Activated T-helper 2 cell treated with anti-CD3 and anti-CD28 coated beads, Interferon-gamma antibody, Interleukin-2, Interleukin-4, amounts not matched to agents 10 μg/mL and 5 μg/mL and 100 μg/mL, durations not matched to agents 14 hours and 24 hours and 36 hours (primary cell): Measurements from ENCODE around the gene MGME1. TPM values are rescaled to one million over a fixed set of nuclear protein-coding genes. Genes with fewer than 3 reads are reported as not detected.

ENCODE experiments used
- DNase-seq: peaks from one replicate; pipeline ENCODE4 v3.0.0; 2021; ENCODE audit warnings: low spot score
- H3K27ac Mint-ChIP-seq: one replicate; pipeline ENCODE4 v1.8.0; 2021; ENCODE audit warnings: mixed read lengths
- H3K27me3 Mint-ChIP-seq: one replicate; pipeline ENCODE4 v1.8.0; 2021; ENCODE audit warnings: low read depth, mixed read lengths
- H3K36me3 Mint-ChIP-seq: one replicate; pipeline ENCODE4 v1.8.0; 2021; ENCODE audit warnings: low read depth, mixed read lengths
- H3K4me1 Mint-ChIP-seq: one replicate; pipeline ENCODE4 v1.8.0; 2021; ENCODE audit warnings: low read depth, mixed read lengths
- H3K4me3 Mint-ChIP-seq: one replicate; pipeline ENCODE4 v1.8.0; 2021; ENCODE audit warnings: low read depth, mild to moderate bottlenecking, moderate library complexity, mixed read lengths
- H3K9me3 Mint-ChIP-seq: one replicate; pipeline ENCODE4 v1.8.0; 2021; ENCODE audit warnings: mixed read lengths
- intact Hi-C: fragments of 100-400 bp; cut with micrococcal nuclease; formaldehyde crosslinking; loops from one replicate; pipeline ENCODE4 v1.15.1; 2023
- total RNA-seq: library from RNA; stranded (reverse); gene quantifications from 2 replicates; pipeline ENCODE4 v1.2.3, GENCODE V29; 2022

Gene MGME1
- total RNA-seq, 1 donor from 2014 or later = 33.0 TPM

DNA sequence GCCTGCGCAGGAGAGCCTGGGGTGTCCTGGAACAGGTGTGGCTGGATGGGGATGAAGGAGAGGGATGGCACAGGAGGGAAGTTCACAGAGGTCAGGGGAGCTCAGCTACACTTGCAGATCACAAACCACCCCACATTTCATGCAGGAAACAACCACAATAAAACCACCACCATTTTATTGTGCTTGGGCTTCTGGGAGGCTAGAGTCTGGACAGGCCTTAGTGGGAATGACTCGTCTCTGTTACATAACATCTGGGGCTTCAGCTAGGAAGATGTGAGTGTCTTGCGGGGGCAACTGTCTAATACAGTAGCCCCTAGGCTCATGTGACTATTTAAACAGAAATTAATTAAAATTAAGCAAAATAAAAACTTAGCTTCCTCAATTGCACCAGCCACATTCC is 33.6 kb upstream of the MGME1 start:
- DNase-seq = no peak
- Mint-ChIP-seq H3K27ac (no peak overlapping the region), H3K9me3 (no peaks in the 10 kb centered on the region), H3K27me3 (no peaks in the 10 kb centered on the region), H3K36me3 (peaks cover 2% of the 10 kb centered on the region), H3K4me1 (peaks cover 11% of the 10 kb centered on the region), H3K4me3 (no peak overlapping the region)
- intact Hi-C loops = loop anchor here (5.0 kb wide), 1 partner anchor 33 kb away; no protein-coding TSS in a partner anchor

- H3K4me1 Mint-ChIP-seq = peaks cover 16% of the 10 kb centered on the region
- intact Hi-C loops = loop anchor here (5.0 kb wide), 1 partner anchor 33 kb away; no protein-coding TSS in a partner anchor
- no peak overlapping the region for H3K27ac Mint-ChIP-seq
- DNase-seq = no peak
- no peak overlapping the region for H3K4me3 Mint-ChIP-seq
- H3K9me3 Mint-ChIP-seq = no peaks in the 10 kb centered on the region
- H3K36me3 Mint-ChIP-seq = peaks cover 8% of the 10 kb centered on the region
- no peaks in the 10 kb centered on the region for H3K27me3 Mint-ChIP-seq
Measured at GRCh38 chr20:17935761-17936160, 33.1 kb upstream of the MGME1 start.

DNA sequence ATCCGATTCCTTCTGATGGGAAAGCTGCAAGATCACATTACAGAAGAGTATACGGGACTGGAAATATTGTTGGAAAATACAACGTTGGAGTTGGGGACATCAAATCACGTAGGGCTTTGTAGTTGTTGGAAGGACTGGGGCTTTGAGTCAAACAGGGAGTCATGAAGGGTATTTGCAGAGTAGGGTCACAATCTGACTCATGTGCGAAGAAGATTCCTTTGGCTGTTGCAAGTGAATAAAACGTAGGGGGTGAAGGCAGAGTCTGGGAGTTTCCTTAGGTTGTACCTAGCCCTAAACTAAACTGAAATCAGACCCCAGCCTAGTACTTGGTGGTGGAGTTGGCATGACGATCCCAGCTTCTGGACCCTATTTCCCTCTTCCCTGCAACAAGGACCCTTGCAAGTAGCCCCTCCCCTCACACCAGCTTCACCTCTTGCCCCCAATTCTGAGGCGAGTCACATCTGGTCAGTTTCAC is 32.5 kb upstream of the MGME1 start:
- Mint-ChIP-seq H3K4me3 (no peak overlapping the region), H3K36me3 (peaks cover 13% of the 10 kb centered on the region), H3K9me3 (no peaks in the 10 kb centered on the region), H3K27ac (no peak overlapping the region), H3K4me1 (peaks cover 17% of the 10 kb centered on the region), H3K27me3 (no peaks in the 10 kb centered on the region)
- DNase-seq = no peak
- intact Hi-C loops = loop anchor here (5.0 kb wide), 1 partner anchor 34 kb away; no protein-coding TSS in a partner anchor

- Mint-ChIP-seq H3K9me3 (no peaks in the 10 kb centered on the region), H3K36me3 (peaks cover 21% of the 10 kb centered on the region), H3K27ac (no peak overlapping the region), H3K27me3 (no peaks in the 10 kb centered on the region), H3K4me1 (peaks cover 17% of the 10 kb centered on the region), H3K4me3 (no peak overlapping the region)
- DNase-seq = no peak
- intact Hi-C loops = loop anchor here (5.0 kb wide), 1 partner anchor 35 kb away; no protein-coding TSS in a partner anchor
Measured at GRCh38 chr20:17936761-17937732, 31.8 kb upstream of the MGME1 start.

- H3K9me3 Mint-ChIP-seq = no peaks in the 10 kb centered on the region
- DNase-seq = peak; percentile 41
- no peak overlapping the region for H3K4me3 Mint-ChIP-seq
- no peaks in the 10 kb centered on the region for H3K27me3 Mint-ChIP-seq
- H3K27ac Mint-ChIP-seq = peak overlapping the region; percentile 52
- H3K36me3 Mint-ChIP-seq = peaks cover 41% of the 10 kb centered on the region
- intact Hi-C loops = loop anchor here (1.0 to 5.0 kb wide), 2 partner anchors 37 to 257 kb away; partner anchors contain the start of gene RRBP1
- peaks cover 22% of the 10 kb centered on the region for H3K4me1 Mint-ChIP-seq
Measured at GRCh38 chr20:17938871-17939619, 29.8 kb upstream of the MGME1 start.

GRCh38 chr20:17939622-17940223 is 29.1 kb upstream of the MGME1 start:
- H3K4me3 Mint-ChIP-seq = no peak overlapping the region
- DNase-seq = no peak
- peaks cover 47% of the 10 kb centered on the region for H3K36me3 Mint-ChIP-seq
- intact Hi-C loops = loop anchor here (1.0 to 10.0 kb wide), 3 partner anchors 37 to 257 kb away; partner anchors contain the start of gene RRBP1
- H3K27ac Mint-ChIP-seq = peak overlapping the region; percentile 52
- no peaks in the 10 kb centered on the region for H3K9me3 Mint-ChIP-seq
- no peaks in the 10 kb centered on the region for H3K27me3 Mint-ChIP-seq
- peaks cover 23% of the 10 kb centered on the region for H3K4me1 Mint-ChIP-seq

GRCh38 chr20:17940224-17940971 is 28.4 kb upstream of the MGME1 start:
- no peak for DNase-seq
- peaks cover 53% of the 10 kb centered on the region for H3K36me3 Mint-ChIP-seq
- H3K4me1 Mint-ChIP-seq = peaks cover 27% of the 10 kb centered on the region
- H3K4me3 Mint-ChIP-seq = no peak overlapping the region
- no peaks in the 10 kb centered on the region for H3K27me3 Mint-ChIP-seq
- intact Hi-C loops = loop anchor here (10.0 kb wide), 1 partner anchor 54 kb away; no protein-coding TSS in a partner anchor
- H3K27ac Mint-ChIP-seq = peak overlapping the region; percentile 52
- H3K9me3 Mint-ChIP-seq = no peaks in the 10 kb centered on the region

DNA sequence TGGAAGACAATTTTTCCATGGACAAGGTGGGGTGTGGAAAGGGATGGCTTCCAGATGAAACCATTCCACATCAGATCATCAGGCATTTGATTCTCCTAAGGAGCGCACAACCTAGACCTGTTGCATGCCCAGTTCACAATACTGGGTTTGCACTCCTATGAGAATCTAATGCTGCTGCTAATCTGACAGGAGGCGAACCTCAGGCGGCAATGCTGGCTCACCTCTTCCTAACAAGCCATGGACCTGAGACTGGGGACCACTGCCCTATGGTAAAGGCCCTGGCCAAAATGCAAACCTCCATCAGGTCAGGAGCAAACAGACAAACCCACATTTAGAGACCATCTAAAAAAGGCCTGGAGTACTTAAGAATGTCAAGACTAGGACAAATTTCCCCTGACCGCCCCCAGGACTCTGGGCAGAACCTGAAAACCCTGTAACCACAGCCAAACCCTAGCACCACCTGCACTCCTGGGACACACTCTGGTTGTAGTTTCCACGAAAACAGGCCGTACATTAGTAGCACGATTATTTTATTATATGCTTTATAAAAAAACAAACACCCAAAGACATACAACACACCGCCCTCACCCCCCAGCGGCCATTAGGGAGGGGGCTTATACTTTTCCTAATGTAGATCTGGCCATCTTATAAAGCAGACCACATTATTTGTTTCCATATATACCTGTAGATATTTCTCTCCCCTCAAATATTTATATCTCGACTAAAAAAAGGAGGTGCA is 27.6 kb upstream of the MGME1 start:
- Mint-ChIP-seq H3K36me3 (peaks cover 62% of the 10 kb centered on the region), H3K9me3 (no peaks in the 10 kb centered on the region), H3K4me1 (peaks cover 27% of the 10 kb centered on the region), H3K27ac (no peak overlapping the region), H3K4me3 (no peak overlapping the region), H3K27me3 (no peaks in the 10 kb centered on the region)
- no peak for DNase-seq
- intact Hi-C loops = loop anchor here (10.0 kb wide), 1 partner anchor 54 kb away; no protein-coding TSS in a partner anchor

- intact Hi-C loops = loop anchor here (10.0 kb wide), 1 partner anchor 53 kb away; no protein-coding TSS in a partner anchor
- H3K4me3 Mint-ChIP-seq = no peak overlapping the region
- no peak for DNase-seq
- H3K9me3 Mint-ChIP-seq = no peaks in the 10 kb centered on the region
- H3K36me3 Mint-ChIP-seq = peaks cover 67% of the 10 kb centered on the region
- no peaks in the 10 kb centered on the region for H3K27me3 Mint-ChIP-seq
- no peak overlapping the region for H3K27ac Mint-ChIP-seq
- H3K4me1 Mint-ChIP-seq = peaks cover 29% of the 10 kb centered on the region
Measured at GRCh38 chr20:17941826-17942196, 27.0 kb upstream of the MGME1 start.

- Mint-ChIP-seq H3K4me1 (peaks cover 29% of the 10 kb centered on the region), H3K27ac (peak overlapping the region; percentile 12)
- intact Hi-C loops = loop anchor here (10.0 kb wide), 1 partner anchor 51 kb away; no protein-coding TSS in a partner anchor
Measured at GRCh38 chr20:17943343-17943742, 25.5 kb upstream of the MGME1 start.

GRCh38 chr20:17944854-17945474 is 23.9 kb upstream of the MGME1 start:
- H3K27me3 Mint-ChIP-seq = no peaks in the 10 kb centered on the region
- no peak for DNase-seq
- peak overlapping the region; percentile 47 for H3K27ac Mint-ChIP-seq
- H3K9me3 Mint-ChIP-seq = no peaks in the 10 kb centered on the region
- peaks cover 21% of the 10 kb centered on the region for H3K4me1 Mint-ChIP-seq
- H3K36me3 Mint-ChIP-seq = peaks cover 96% of the 10 kb centered on the region
- H3K4me3 Mint-ChIP-seq = no peak overlapping the region
- intact Hi-C loops = loop anchor here (10.0 kb wide), 1 partner anchor 50 kb away; no protein-coding TSS in a partner anchor

More at GRCh38 chr20:17943343-17943742, 25.5 kb upstream of the MGME1 start:
- no peak for DNase-seq
- Mint-ChIP-seq H3K4me3 (no peak overlapping the region), H3K27me3 (no peaks in the 10 kb centered on the region), H3K36me3 (peaks cover 83% of the 10 kb centered on the region), H3K9me3 (no peaks in the 10 kb centered on the region)
